ENCODE measurements around the gene PACSIN1. TPM values are rescaled to one million over a fixed set of nuclear protein-coding genes. Genes with fewer than 3 reads are reported as not detected.

The PACSIN1 gene
- polyA plus RNA-seq, 1 donor from 2014 or later = 3.1 TPM

DNA sequence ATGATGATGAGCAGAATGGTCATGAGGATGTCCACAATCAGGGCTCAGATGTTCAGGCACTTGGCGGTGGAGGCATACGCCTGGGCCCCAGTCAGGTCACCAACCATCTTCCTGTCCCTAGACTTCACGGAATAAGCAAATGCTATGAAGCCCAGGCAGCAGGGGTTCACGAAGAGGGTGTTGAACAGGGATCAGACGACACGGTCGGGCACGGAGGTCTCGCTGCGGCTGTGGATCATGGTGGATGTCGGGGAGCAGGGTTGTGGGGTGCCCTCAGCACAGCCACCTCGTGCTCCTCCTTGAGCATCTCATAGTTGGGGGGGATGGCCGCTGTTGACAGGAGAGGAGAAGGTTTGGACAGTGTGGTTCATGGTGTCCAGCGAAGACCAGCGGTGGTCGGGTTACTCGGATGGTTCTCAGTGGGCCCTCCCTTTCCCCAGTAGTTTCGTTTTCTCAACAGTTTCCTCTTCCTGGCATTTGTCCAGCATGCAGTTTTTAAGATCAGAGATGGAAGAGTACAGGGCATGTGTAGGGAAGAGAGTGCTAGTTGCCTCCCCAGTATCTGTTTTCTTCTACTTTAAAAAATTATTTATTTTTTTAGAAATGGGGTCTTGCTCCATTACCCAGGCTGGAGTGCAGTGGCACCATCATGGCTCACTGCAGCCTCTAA lies 110.5 kb downstream of the PACSIN1 start:
- Histone ChIP-seq H3K27ac (ENCODE audit: low read length) (no peak overlapping the region), H4K20me1 (ENCODE audit: insufficient read depth) (no peaks in the 10 kb centered on the region), H3F3A (ENCODE audit: insufficient read depth, low read length, poor library complexity, severe bottlenecking) (no peaks in the 10 kb centered on the region), H3K27me3 (ENCODE audit: insufficient read depth, low read depth, low read length) (no peaks in the 10 kb centered on the region), H3K9me3 (ENCODE audit: low read length) (no peaks in the 10 kb centered on the region), H3K9me2 (ENCODE audit: insufficient read depth, low read length) (no peaks in the 10 kb centered on the region), H3K79me2 (replicated peaks; ENCODE audit: insufficient read depth, low read length) (no peaks in the 10 kb centered on the region), H3K9ac (ENCODE audit: low read length) (no peak overlapping the region), H3K36me3 (ENCODE audit: insufficient read depth, low read length) (no peaks in the 10 kb centered on the region), H2AFZ (ENCODE audit: low read depth, low read length) (no peak overlapping the region), H3K4me2 (ENCODE audit: low read length) (no peak overlapping the region), H3K4me3 (ENCODE audit: low read length) (no peak overlapping the region)
- TF ChIP-seq CTCF (IDR thresholded peaks at IDR 0.05; ENCODE audit: poor library complexity, severe bottlenecking) (no peak), RAD21 (conservative IDR thresholded peaks at IDR 0.05) (no peak), MXI1 (conservative IDR thresholded peaks at IDR 0.05; ENCODE audit: poor library complexity, severe bottlenecking) (no peak), POLR2AphosphoS5 (IDR thresholded peaks at IDR 0.05) (no peak)

DNA sequence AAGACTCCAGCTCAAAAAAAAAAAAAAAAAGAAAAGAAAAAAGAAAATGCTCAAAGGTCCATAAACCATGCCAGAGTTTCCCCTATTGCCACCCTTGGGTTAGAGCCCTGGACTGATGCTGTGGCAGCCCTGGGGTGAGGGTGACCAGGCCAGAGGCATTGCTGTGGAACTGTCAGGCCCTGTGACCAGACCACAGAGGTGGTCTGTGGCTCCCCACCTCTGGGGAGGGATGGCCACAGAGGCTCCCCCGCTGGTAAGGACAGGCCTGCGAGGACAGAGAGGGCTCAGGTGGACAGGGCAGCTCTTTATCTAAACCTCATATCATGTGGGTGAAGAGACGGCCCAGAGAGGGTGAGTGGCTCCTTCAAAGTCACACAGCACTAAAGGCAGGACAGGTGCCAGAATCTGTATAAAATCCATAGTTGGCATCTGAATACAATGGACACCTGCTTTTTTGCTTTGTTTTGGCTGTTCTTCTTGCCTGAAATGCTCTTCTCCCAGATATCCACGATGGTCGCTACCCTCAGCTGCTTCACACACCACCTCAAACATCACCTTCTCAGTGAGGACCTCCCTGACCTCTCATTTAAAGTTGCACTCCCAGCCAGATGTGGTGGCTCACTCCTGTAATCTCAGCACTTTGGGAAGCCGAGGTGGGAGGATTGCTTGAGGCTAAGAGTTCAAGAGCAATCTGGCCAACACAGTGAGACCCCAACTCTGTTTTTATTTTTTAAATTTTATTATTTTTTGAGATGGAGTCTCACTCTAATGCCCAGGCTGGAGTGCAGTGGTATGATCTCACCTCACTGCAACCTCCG lies 112.8 kb downstream of the PACSIN1 start:
- no peak overlapping the region for H3K4me3 ChIP-seq (ENCODE audit: low read length)
- H3K79me2 ChIP-seq (replicated peaks; ENCODE audit: insufficient read depth, low read length) = no peaks in the 10 kb centered on the region
- no peak overlapping the region for H3K27ac ChIP-seq (ENCODE audit: low read length)
- no peak overlapping the region for H3K9ac ChIP-seq (ENCODE audit: low read length)
- H3K27me3 ChIP-seq (ENCODE audit: insufficient read depth, low read depth, low read length) = no peaks in the 10 kb centered on the region
- H3K4me2 ChIP-seq (ENCODE audit: low read length) = no peak overlapping the region
- H4K20me1 ChIP-seq (ENCODE audit: insufficient read depth) = no peaks in the 10 kb centered on the region
- TF ChIP-seq TAF1 (IDR thresholded peaks at IDR 0.05; ENCODE audit: low read depth) (no peak), CTCF (IDR thresholded peaks at IDR 0.05; ENCODE audit: poor library complexity, severe bottlenecking) (no peak), EZH2 (IDR thresholded peaks at IDR 0.05; ENCODE audit: borderline replicate concordance, insufficient read depth, low read length, poor library complexity, severe bottlenecking) (no peak), EP300 (conservative IDR thresholded peaks at IDR 0.05; ENCODE audit: poor library complexity, severe bottlenecking) (no peak), SMC3 (conservative IDR thresholded peaks at IDR 0.05; ENCODE audit: poor library complexity) (no peak), RAD21 (conservative IDR thresholded peaks at IDR 0.05) (no peak), MXI1 (conservative IDR thresholded peaks at IDR 0.05; ENCODE audit: poor library complexity, severe bottlenecking) (no peak), POLR2AphosphoS5 (IDR thresholded peaks at IDR 0.05) (no peak)
- TF ChIP-seq, protein P1, sequence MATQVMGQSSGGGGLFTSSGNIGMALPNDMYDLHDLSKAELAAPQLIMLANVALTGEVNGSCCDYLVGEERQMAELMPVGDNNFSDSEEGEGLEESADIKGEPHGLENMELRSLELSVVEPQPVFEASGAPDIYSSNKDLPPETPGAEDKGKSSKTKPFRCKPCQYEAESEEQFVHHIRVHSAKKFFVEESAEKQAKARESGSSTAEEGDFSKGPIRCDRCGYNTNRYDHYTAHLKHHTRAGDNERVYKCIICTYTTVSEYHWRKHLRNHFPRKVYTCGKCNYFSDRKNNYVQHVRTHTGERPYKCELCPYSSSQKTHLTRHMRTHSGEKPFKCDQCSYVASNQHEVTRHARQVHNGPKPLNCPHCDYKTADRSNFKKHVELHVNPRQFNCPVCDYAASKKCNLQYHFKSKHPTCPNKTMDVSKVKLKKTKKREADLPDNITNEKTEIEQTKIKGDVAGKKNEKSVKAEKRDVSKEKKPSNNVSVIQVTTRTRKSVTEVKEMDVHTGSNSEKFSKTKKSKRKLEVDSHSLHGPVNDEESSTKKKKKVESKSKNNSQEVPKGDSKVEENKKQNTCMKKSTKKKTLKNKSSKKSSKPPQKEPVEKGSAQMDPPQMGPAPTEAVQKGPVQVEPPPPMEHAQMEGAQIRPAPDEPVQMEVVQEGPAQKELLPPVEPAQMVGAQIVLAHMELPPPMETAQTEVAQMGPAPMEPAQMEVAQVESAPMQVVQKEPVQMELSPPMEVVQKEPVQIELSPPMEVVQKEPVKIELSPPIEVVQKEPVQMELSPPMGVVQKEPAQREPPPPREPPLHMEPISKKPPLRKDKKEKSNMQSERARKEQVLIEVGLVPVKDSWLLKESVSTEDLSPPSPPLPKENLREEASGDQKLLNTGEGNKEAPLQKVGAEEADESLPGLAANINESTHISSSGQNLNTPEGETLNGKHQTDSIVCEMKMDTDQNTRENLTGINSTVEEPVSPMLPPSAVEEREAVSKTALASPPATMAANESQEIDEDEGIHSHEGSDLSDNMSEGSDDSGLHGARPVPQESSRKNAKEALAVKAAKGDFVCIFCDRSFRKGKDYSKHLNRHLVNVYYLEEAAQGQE (IDR thresholded peaks at IDR 0.05; ENCODE audit: borderline replicate concordance) = no peak
- no peaks in the 10 kb centered on the region for H3F3A ChIP-seq (ENCODE audit: insufficient read depth, low read length, poor library complexity, severe bottlenecking)
- H3K9me2 ChIP-seq (ENCODE audit: insufficient read depth, low read length) = no peaks in the 10 kb centered on the region
- no peak overlapping the region for H2AFZ ChIP-seq (ENCODE audit: low read depth, low read length)
- no peaks in the 10 kb centered on the region for H3K9me3 ChIP-seq (ENCODE audit: low read length)
- H3K36me3 ChIP-seq (ENCODE audit: insufficient read depth, low read length) = no peaks in the 10 kb centered on the region
